GM18520 (cell line): ENCODE results near the gene HOXD9.

Experiments used
- ATAC-seq: cut with Tn5 transposase; IDR thresholded peaks from one replicate; pipeline ENCODE4 v1.9.1; 2021; ENCODE audit not compliant: unreplicated experiment

HOXD9 gene

DNA sequence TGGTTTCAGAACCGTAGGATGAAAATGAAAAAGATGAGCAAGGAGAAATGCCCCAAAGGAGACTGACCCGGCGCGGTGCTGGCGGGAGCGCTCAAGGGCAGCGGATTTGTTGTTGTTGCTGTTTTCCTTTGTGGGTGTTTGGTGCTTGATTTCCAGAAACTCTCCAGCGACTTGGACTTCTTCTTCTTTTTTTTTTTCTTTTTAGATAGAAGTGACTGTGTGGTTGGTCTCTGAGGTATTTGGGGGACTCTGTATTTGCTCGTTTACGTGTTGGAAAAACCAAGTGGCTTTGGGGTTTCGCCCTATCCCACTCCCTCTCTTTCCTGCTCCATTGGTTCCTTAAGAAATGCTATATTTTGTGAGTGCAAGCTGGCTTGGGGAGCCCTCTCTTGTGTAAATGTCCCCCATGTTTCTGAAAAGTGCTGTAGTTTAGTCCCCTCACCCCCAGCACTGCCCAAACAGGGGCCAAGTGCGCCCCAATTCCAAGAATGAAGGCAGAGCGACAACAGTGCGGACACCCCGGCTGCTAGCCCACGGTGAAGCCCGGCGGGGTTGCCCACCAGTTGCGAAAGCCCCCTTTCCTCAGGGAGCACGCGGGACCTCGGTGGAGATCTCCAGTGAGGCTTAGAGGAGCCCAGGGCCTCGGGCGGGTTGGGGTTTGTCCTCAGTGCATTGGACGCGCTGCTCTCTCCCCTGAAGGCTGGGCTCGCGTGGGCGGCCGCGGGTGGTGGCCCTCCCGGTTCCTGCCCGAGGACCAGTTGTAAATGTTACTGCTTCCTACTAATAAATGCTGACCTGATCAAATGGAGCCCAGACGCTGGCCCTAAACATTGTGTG lies 1.8 kb downstream of the HOXD9 start:
- ATAC-seq: no peak

DNA sequence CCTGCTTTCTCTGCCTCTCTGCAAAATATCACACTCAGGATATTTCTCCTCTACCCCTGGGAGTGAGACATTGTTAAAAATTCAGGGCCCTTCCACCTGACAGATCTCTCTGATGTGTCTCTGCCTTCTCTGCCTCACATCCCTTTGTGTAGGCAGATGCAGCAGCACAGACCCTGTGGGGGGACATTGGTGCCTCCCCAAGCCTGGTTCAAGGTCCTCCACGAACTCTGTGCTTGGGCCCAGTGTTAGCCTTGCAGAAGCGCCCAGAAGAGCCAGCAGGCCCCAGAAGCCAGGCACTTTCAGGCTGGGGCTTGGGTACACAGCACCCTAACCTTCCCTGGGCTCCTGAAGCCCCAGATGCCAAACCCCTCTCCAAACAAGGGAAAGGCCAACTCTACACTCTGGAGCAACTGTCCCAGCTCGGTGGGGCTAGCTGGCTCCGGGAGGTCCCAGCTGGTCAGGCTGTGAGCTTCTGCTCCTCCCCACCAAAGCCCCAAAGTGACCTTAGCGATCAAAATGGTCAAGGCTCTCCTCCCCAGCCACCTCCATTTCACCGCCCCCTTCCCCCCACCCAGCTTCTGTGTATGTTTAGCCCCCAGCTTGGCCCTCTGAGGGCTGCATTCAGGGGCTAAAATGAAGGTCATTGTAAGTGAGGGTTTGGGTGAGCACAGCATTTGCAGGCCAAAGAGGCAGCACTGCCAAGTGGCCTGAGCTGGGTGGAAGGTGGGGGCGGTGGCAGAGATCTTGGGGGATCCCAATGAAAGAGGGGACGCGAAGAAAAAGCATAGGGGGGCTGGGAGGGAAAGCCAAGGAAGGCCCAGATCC lies 2.6 kb downstream of the HOXD9 start:
- ATAC-seq: no peak

DNA sequence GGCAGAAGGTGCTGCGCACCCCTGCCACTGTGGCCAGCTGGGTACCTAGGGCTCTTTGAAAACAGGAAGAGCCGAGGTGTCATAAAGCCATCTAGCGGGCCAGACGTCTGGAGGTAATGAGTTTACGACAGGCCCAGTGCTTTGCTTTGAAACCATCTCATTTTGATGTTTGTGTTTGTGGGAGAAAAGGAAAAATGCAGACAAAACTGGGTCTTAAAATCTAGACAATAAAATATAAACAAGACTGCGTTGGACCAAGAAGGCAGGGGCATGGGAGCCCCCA lies 3.2 kb downstream of the HOXD9 start:
- no peak for ATAC-seq

DNA sequence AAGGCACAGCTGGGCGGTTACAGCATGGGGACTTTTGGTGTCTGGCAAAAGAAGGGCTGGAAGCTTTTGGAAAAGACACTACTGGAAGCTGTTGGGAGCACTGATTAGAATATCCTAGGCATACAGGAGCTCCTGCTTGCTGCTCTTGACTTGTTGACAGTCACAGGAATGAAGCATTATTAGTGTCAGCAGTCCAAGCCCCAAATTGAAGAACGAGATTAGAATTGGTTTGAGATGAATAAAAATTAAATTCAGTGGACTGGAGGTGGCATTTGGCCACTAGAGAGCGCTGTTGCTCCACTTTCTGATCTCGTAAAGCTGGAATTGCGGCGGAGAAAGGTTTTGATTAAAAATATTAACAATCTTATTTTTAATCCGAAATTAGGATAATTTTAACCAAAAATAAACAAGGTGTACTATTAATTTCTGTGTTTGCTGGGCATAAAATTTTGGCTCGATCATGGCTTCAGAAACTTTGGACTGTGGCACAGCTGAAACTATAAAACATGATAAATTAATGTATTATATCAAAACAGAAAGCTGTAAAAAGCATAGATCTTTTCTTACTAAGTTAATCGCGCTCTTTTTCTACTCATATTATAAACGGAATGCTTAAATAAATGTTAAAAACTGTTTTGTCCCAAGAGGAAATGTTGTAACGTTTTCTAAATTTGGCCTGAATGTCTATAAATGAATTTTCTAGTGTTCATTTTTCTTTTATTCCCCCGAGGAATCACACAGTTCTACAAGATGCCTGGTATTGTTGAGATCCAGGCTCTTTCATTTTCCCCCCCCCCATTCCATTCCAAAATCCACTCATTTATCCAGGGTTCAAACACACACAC lies 4.6 kb downstream of the HOXD9 start:
- no peak for ATAC-seq

- ATAC-seq: no peak
Measured at GRCh38 chr2:176127774-176128072, 5.2 kb downstream of the HOXD9 start.

DNA sequence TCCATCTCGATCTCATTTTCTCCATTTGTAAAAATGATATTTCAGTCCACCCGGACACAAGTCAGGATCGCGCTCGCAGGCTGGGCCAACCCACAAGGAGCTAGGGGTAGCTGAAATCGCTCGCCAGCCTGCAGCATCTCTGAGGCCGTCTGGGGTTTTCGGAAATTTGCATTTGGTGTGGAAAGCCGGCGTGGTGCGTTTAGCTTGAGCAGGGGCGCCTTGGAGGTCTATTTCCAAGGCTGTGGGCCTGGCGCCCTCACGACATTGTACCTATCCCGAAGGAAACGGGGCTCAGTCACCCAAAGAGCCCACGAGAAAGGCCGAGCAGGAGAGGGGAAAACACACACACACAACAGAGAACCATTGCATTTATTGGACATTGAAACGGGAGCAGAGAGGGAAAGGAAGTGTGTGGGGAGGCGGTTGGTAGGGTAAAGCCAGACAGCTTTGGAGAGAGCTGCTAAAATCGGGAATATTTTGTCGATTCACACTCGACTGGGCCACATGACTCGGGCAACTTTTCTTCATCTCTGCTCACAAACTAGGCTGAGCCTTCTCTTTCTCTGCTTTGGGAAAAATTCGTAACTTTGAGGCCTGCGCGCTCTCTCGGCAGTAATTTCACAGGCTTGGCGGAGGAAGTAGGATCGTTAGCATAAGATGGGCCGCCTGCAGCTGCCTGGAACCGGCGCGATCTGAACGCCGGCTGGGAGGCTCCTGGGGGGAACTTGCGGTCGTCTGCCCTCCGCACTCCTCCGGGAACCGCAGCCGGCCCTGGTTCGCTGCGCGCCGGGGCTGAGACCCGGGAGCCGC lies 5.9 kb downstream of the HOXD9 start:
- ATAC-seq: no peak

DNA sequence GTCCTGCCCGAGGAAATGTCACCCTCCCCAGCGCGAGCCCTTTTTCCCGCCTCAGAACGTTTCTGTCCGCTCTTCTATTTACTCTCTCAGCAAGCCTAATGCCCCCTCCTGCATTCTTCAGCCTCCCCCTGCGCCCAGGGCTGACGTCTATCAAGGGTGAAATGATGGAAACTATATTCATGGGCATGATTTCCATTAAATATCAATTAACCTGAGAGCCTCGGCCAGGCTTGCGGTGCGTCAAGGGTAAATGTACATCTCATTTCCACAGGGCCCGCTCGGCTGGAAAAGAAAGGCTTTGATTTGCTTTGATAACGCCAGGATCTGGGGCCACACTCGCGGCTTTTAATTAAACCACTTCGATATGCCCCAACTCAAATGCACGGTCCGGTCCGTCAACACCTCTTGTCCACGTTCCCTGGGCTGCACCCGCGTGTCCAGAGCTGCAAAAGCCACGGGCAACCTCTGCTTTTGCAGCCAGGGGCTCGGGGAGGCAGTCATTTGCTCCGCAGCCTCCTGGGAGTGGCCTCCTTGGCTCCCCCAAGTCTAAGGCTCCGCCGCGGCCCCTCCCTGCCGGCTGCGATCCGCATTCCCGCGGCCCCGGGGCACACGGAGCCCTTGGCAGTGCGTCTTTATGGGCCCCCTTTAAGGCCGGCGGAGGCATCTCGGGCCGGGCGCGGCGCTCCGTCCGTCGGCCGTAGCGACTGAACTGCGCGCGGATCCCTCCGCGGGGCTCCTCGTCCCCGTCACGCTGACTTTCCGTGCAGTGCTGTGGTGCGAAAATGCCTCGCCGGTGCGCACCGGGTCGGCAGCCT lies 6.7 kb downstream of the HOXD9 start, which contains the start of gene HOXD8:
HOXD8 (plus strand) TSS at position 724 of the 815 bp plus-strand sequence. CDS start 662 bp downstream, outside the sequence.
- ATAC-seq: no peak

GRCh38 chr2:176129813-176130146 lies 7.3 kb downstream of the HOXD9 start:
- ATAC-seq: no peak

DNA sequence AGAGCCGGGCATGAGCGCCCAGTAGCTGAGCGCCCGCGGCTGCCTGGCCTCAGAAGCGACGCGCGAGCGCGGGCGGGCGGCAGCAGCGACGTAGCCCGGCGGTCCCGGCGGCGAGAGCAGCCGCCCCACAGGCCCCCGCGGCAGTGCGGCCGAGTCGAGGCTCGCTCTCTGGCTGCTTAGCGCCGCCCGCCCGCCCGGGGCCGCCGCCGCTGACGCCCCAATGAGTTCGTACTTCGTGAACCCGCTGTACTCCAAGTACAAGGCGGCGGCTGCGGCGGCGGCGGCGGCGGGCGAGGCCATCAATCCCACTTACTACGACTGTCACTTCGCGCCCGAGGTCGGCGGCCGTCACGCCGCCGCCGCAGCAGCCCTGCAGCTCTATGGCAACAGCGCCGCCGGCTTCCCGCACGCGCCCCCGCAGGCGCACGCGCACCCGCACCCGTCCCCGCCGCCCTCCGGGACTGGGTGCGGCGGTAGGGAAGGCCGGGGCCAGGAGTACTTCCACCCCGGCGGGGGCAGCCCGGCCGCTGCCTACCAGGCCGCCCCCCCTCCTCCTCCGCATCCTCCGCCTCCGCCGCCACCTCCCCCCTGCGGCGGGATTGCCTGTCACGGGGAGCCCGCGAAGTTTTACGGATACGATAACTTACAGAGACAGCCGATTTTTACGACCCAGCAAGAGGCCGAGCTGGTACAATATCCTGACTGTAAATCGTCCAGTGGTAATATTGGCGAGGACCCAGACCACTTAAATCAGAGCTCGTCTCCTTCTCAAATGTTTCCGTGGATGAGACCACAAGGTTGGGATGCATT lies 7.8 kb downstream of the HOXD9 start:
- ATAC-seq: no peak

DNA sequence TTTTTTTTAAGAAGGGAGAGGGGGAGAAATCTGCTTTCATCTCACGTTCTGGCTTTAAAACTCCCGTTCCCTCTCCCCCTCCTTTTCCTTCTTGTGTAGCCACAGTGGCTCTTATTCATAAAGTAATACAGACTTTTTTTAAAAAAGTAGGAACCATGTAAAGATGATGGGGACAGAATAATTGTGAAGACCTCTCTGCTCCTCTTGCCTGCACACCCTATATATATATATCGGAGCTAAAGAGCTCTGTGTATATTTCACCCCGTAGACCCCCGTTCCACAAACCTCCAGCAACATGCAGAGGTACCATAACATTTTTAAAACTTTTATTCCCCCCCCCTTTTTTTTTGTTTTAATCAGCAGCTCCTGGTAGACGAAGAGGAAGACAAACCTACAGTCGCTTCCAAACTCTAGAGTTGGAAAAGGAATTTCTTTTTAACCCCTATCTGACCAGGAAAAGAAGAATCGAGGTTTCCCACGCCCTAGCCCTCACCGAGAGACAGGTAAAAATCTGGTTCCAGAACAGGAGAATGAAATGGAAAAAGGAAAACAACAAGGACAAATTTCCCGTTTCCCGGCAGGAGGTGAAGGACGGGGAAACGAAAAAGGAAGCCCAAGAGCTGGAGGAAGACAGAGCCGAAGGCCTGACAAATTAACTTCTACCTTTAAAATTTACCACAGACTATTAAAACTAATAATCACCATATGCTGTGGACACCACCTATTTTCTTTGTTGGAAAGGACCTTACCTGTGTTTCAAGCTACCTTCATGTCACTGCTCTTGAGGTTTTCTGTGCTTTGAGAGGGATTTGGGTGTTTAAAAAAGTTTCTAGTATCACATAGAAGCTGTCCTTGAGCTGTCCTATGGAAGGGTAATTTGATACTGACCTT lies 8.7 kb downstream of the HOXD9 start:
- no peak for ATAC-seq

DNA sequence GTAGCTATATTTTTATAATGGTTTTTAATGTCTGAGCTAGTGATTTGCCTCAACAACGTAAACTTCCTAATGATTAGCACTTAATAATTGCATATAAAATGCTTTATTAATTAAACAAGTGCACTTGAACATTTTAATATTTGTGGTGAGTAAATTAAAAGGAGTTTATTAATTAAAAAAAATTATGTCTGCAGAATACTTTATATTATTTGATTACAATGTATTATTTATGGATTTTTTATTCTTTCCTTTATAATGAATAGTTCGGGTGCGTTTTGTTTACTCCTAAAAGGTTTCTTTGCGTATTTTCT lies 9.3 kb downstream of the HOXD9 start:
- ATAC-seq: no peak

GRCh38 chr2:176132205-176133171 lies 10.0 kb downstream of the HOXD9 start:
- ATAC-seq: no peak

DNA sequence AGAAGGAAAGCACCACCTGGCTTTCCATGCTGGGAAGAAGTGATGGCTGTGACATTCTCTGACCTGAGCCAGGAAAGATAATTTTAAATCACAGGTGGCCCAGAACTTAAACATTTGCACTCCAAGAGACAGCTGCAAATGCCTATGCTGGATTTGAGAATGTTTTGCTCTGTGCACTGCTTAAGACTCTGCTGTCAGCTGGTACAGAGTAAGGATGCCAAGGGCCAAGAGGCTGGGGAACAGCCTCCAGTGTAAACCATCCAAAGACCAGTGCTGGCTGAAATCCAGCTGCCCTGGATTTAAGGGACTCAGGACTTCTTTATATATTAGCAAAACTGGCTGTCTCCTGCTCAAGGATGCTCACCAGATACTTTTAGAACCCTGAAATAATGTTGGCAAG lies 10.9 kb downstream of the HOXD9 start:
- ATAC-seq: no peak

- ATAC-seq: no peak
Measured at GRCh38 chr2:176134035-176134434, 11.5 kb downstream of the HOXD9 start.

DNA sequence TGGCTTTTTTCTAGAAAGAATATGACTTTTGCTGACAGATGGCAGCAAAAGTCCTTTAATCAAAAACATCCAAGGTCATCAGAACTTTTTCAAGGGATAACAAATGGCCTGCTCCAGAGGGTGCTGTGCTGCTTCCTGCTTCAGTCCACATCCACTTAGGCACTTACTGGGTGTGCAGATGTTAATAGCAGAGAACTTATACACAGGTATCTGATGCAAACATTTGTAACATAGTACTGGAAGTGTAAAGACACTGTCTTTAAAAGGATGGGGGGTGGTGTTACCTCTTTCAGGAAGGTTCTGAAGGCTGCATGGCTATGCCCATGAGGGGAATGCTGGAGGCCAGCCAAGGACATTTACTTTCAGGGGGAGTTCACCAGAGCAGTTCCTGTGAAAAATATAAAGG lies 12.5 kb downstream of the HOXD9 start:
- no peak for ATAC-seq

- ATAC-seq: no peak
Measured at GRCh38 chr2:176136374-176137251, 14.1 kb downstream of the HOXD9 start.
